Smooth muscle cell (in vitro differentiated cells): Measurements from ENCODE around the gene COL24A1. TPM values are rescaled to one million over a fixed set of nuclear protein-coding genes. Genes with fewer than 3 reads are reported as not detected.

Source experiments
- DNase-seq: peaks from one replicate; lab custom pipeline; 2025; ENCODE audit not compliant: unreplicated experiment; lab: John Stamatoyannopoulos, UW
- H2AFZ ChIP-seq: fragments of 200-600 bp; sonication (generic); 2 replicates; pipeline ENCODE4 v1.6.0; 2016; ENCODE audit warnings: antibody characterized with exemption, low read depth, mild to moderate bottlenecking
- H3F3A ChIP-seq: fragments of 200-600 bp; sonication (generic); 2 replicates; pipeline ENCODE4 v1.6.0; 2017; ENCODE audit warnings: antibody characterized with exemption, low read depth
- H3K27ac ChIP-seq: fragments of 200-600 bp; sonication (generic); 2 replicates; pipeline ENCODE4 v1.5.1; 2016; ENCODE audit warnings: low read depth, mild to moderate bottlenecking
- H3K27me3 ChIP-seq: fragments of 200-600 bp; sonication (generic); 2 replicates; pipeline ENCODE4 v1.6.1; 2016; ENCODE audit warnings: low read depth, mild to moderate bottlenecking
- H3K36me3 ChIP-seq: fragments of 200-600 bp; sonication (generic); 2 replicates; pipeline ENCODE4 v1.5.1; 2016; ENCODE audit warnings: low read depth
- H3K4me1 ChIP-seq: fragments of 200-600 bp; sonication (generic); 2 replicates; pipeline ENCODE4 v1.5.1; 2016; ENCODE audit warnings: low read depth
- H3K4me2 ChIP-seq: fragments of 200-600 bp; sonication (generic); 2 replicates; pipeline ENCODE4 v1.6.0; 2016; ENCODE audit warnings: mild to moderate bottlenecking
- H3K4me3 ChIP-seq: fragments of 200-600 bp; sonication (generic); 2 replicates; pipeline ENCODE4 v1.5.1; 2016; ENCODE audit warnings: mild to moderate bottlenecking
- H3K79me2 ChIP-seq: fragments of 200-600 bp; sonication (generic); 2 replicates; pipeline ENCODE4 v1.6.0; 2016; ENCODE audit warnings: low read depth, mild to moderate bottlenecking
- H3K9ac ChIP-seq: fragments of 200-600 bp; sonication (generic); 2 replicates; pipeline ENCODE4 v1.6.0; 2016; ENCODE audit warnings: low read depth
- H3K9me3 ChIP-seq: fragments of 200-600 bp; sonication (generic); replicated peaks from 2 replicates; pipeline ENCODE4 v1.5.1; 2016; ENCODE audit warnings: low read depth
- H4K20me1 ChIP-seq: fragments of 200-600 bp; sonication (generic); 2 replicates; pipeline ENCODE4 v1.6.0; 2016; ENCODE audit warnings: low read depth
- WGBS: methylation state at CpG from one replicate; pipeline ENCODE4 v1.1.7; 2016; ENCODE audit warnings: low lambda C conversion rate; 5-methylcytosine and 5-hydroxymethylcytosine counted together
- polyA plus RNA-seq: library from polyadenylated mRNA; unstranded; fragments of >200 nt; fragmentation: Nextera tagmentation; extraction: Ambion mirVana; gene quantifications from 2 replicates; pipeline ENCODE4 v1.2.1, GENCODE V29; 2016
- total RNA-seq: library from RNA; depleted of rRNA; stranded (reverse); fragments of >200 nt; gene quantifications from 2 replicates; pipeline ENCODE4 v1.2.3, GENCODE V29; 2014
- TF ChIP-seq, protein P1 (sequence below): fragments of 200-600 bp; sonication (generic); IDR thresholded peaks from 2 replicates; pipeline ENCODE4 v1.5.1; 2017; ENCODE audit warnings: borderline replicate concordance, mild to moderate bottlenecking, antibody characterized with exemption; ENCODE audit not compliant: insufficient read depth, poor library complexity, severe bottlenecking

COL24A1 gene
- total and polyA plus RNA-seq, 2 experiments from 2014 or later = 1.5 to 3.2 TPM

DNA sequence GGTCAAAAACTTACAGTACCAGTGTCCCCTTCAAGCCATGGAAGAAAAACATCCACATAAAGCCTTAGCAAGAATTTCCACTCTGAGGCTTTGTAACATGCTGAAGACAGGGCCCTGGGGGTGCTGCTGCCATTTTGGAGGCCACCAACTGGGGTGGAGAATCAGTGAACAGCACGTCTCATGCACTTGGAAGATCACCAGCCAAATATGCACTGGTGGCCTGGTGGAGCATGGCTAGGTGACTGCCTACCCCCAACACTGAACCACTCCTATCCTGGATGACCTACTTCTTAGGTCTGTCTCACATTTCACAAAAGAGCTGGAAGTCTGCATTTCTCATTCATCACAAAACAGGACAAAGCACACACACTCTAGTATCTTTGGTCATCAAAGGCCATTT is 126.4 kb downstream of the COL24A1 start:
- Histone ChIP-seq H2AFZ (no peak overlapping the region), H4K20me1 (no peaks in the 10 kb centered on the region), H3K9me3 (no peaks in the 10 kb centered on the region), H3K79me2 (no peaks in the 10 kb centered on the region), H3K27me3 (peaks cover 20% of the 10 kb centered on the region), H3K4me3 (no peak overlapping the region), H3K9ac (no peak overlapping the region), H3K27ac (no peak overlapping the region), H3K36me3 (no peaks in the 10 kb centered on the region), H3K4me1 (no peaks in the 10 kb centered on the region), H3K4me2 (no peak overlapping the region), H3F3A (no peaks in the 10 kb centered on the region)
- 82% methylated on average over 1 of the region's 1 CpG for WGBS
- DNase-seq = no peak
- TF ChIP-seq, protein P1, sequence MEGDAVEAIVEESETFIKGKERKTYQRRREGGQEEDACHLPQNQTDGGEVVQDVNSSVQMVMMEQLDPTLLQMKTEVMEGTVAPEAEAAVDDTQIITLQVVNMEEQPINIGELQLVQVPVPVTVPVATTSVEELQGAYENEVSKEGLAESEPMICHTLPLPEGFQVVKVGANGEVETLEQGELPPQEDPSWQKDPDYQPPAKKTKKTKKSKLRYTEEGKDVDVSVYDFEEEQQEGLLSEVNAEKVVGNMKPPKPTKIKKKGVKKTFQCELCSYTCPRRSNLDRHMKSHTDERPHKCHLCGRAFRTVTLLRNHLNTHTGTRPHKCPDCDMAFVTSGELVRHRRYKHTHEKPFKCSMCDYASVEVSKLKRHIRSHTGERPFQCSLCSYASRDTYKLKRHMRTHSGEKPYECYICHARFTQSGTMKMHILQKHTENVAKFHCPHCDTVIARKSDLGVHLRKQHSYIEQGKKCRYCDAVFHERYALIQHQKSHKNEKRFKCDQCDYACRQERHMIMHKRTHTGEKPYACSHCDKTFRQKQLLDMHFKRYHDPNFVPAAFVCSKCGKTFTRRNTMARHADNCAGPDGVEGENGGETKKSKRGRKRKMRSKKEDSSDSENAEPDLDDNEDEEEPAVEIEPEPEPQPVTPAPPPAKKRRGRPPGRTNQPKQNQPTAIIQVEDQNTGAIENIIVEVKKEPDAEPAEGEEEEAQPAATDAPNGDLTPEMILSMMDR = no peak

DNA sequence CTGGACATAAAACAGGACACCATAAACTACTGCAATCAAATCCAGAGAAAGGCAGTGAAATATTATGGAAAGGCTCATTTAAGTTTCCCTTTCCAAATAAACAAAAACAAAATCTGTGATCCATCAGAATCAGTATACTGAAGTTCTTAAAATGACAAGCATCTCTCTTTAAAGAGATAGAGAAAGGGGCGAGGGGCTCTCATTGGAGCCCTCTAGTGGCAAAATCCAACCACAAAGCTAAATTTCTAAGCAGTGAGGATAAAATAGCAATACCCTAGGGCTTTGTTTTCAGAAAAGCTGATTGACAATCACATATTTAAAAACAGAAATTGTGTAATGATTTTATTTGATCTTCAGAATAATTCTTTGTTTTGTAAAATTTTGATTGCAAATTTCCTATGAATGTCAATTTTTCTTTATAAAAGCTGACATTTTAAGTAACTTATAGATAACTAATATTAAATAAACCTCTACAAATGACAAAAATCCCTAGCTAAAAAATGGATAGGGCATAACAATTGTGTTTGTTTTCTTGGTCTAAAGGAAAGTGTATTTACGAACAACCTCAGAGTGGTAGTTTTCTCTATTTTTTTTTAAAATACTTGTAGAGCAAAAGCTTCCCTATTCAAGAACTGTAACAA is 138.2 kb downstream of the COL24A1 start:
- DNase-seq = no peak
- H3K36me3 ChIP-seq = no peaks in the 10 kb centered on the region
- H3K4me3 ChIP-seq = no peak overlapping the region
- H3K27ac ChIP-seq = no peak overlapping the region
- no peak overlapping the region for H2AFZ ChIP-seq
- TF ChIP-seq, protein P1 = peak; percentile 86
- no peaks in the 10 kb centered on the region for H3K9me3 ChIP-seq
- 34% methylated on average over 2 of the region's 2 CpGs for WGBS
- H3F3A ChIP-seq = no peaks in the 10 kb centered on the region
- no peak overlapping the region for H3K9ac ChIP-seq
- no peaks in the 10 kb centered on the region for H4K20me1 ChIP-seq
- H3K79me2 ChIP-seq = no peaks in the 10 kb centered on the region
- no peak overlapping the region for H3K4me2 ChIP-seq
- no peaks in the 10 kb centered on the region for H3K27me3 ChIP-seq
- no peaks in the 10 kb centered on the region for H3K4me1 ChIP-seq

DNA sequence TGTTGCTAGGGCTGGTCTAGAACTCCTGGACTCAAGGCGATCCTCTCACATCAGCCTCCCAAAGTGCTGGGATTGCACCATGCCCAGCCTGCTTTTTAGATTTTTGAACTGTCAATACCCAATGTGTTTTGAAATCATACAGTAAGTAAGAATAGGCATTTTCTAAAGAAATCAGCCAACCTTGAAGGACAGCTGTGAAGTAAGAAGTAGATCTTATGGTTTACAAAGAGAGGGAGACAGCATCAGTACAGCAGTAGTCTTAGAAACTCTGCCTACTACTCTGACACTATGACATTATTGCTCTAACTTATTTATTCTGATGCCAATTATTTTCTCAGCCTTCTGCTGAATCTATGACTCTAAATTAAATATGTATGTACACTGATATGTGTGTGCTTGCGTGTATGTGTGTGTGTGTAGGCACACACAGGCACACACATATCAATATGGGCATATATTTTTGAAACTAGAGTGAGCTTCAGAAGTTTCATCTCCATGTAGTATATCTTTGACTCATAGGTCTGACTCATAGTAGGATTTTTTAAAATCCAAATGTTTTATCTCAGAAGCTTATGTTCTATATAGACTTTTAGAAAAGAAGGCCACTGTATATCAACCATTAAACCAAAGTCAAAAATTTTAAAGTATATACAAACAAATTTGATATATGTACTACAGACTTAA is 140.4 kb downstream of the COL24A1 start:
- no peaks in the 10 kb centered on the region for H3K79me2 ChIP-seq
- TF ChIP-seq, protein P1 = no peak
- H3K36me3 ChIP-seq = no peaks in the 10 kb centered on the region
- H3K27me3 ChIP-seq = no peaks in the 10 kb centered on the region
- H3K4me1 ChIP-seq = no peaks in the 10 kb centered on the region
- H2AFZ ChIP-seq = no peak overlapping the region
- no peaks in the 10 kb centered on the region for H3K9me3 ChIP-seq
- H4K20me1 ChIP-seq = no peaks in the 10 kb centered on the region
- DNase-seq = no peak
- H3K27ac ChIP-seq = no peak overlapping the region
- WGBS = 50% methylated on average over 2 of the region's 2 CpGs
- no peak overlapping the region for H3K4me2 ChIP-seq
- H3K9ac ChIP-seq = no peak overlapping the region
- no peaks in the 10 kb centered on the region for H3F3A ChIP-seq
- H3K4me3 ChIP-seq = no peak overlapping the region
